T-helper 2 cell treated with Interferon-gamma antibody and Interleukin-4, amounts not matched to agents 100 ng/mL and 5 ng/mL, for 36 hours (primary cell): ENCODE data around the gene NEDD8. TPM values are rescaled to one million over a fixed set of nuclear protein-coding genes. Genes with fewer than 3 reads are reported as not detected.

Experiments used
- intact Hi-C: fragments of 100-400 bp; cut with micrococcal nuclease; formaldehyde crosslinking; loops from one replicate; pipeline ENCODE4 v1.15.1; 2023
- total RNA-seq: library from RNA; stranded (reverse); gene quantifications from 2 replicates; pipeline ENCODE4 v1.2.3, GENCODE V29; 2022

The NEDD8 gene
- 191 and 199 TPM in 2 replicates for total RNA-seq

DNA sequence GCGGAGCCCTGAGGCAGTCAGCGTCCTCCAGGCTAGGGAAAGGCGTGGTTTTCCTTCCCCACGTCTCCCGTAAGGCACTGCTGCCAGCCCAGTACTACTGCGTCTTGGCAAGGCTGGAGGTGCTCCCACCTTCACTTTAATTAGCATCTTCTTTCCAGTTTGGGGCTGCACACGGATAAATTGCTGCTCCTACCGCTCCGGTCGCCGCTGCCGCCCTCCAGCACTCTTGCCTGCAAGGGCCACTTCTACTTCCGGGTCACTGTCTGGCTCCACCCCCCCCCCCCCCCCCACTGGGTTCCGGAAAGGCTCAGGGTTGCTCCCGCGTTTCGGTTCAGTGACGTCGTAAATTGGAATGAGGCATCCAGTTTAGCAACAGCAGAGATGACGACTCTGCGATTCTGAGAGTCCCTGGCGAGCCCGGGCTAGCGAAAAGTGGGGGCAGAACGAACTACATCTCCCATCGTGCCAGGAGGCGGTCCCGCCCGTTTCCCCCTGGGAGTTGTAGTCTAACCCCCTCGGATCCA, at the start of gene NEDD8:
Gene NEDD8 (minus strand): TSS at position 247 of the 524 bp plus-strand sequence. CDS start 100 bp downstream, at position 147.
- intact Hi-C loops, result loop anchor here (1.0 to 2.0 kb wide), 6 partner anchors 10 to 210 kb away; partner anchors contain the start of genes EMC9, IPO4, MDP1 and RABGGTA

DNA sequence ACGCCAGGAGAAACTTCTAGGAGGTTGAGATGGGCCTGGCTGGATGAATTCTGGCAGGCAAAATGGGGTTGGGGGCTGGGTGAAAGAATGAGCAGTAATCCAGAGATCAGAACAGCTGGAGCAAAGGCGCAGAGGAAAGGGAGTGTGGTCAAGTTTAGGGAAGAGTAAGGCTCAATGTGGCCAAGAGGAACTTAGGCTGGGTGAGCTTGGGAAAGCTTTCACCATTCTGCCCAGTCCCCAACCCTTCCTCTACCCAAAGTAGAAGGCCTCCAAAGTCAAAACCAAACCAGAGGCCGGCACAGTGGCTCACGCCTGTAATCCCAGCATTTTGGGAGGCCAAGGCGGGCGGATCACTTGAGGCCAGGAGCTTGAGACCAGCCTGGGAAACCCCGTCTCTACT, 49.5 kb upstream of the NEDD8 start:
- intact Hi-C loops, result no loop called here

DNA sequence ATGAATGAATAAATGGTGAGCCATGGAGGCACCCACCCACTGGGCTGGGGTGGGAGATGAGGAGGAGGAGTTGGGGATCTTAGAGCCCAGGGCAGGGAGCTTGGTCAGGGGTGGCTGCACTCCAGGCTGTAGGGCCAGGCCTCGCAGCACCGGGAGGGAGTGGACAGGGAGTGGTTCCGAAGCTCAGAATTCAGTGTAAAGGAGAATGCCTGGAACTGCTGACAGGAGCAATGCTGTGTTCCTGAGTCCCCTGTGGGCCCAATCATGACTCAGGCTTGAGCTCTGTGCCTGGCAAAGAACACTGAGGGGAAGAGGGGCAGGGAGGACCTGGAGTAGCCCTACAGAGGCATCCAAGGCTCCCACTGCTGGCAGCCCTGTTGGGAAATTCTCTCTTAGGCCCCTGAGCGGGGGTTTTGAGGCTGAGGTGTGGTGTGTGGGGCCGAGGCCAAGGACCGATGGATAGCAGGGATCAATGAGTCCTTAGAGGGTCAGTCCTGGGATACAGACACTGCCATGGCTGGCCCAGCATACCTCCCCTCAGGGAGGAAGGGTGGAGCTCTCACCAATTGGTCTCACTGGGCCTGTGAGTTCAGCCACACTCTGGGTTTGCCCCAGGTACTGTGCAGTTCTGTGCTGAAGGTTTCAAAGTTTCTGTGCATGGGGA, 48.8 kb upstream of the NEDD8 start:
- intact Hi-C loops, result no loop called here

DNA sequence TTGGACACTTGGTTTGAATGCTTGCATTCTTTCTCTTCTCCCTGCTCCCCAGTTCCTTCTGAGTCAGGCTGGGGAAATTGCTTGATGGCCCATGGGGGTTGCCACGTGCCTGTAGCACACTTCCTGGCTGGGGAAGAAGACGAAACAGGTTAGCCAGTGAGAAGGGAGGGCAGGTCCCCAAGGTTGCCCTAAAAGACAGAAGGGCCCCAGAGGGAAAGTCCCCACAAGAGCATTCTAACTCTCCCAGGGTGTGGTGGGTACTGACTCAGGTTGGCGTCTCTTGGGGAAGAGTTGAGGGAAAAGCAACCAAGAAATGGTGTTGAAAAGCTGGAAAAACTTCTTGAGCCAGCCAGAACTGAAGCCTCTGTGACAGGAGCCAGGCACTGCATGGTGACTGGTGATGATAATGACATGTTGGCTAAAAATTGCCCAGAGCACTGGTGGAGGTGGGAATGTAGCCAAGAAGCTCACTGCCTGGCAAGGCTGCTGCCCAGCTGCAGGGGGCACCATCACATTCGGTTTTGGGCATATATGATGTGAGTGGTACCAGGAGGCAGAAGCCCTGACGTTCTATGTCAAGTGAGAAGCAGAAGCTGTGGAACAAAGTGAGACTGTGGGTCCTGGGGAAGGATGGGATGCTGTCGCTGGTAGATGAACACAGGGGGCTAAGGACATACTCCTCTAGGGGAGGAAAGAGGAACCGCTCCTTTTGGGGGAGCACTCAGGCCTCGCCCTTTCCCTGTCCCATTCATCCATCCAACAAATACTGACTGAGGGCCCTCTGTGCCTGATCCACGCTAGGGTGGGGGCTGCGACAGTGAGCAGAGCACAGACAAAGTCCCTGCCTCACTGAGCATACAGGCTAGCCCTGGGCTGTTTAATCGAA, 47.4 kb upstream of the NEDD8 start:
- intact Hi-C loops, result loop anchor here (1.0 kb wide), 1 partner anchor 20 kb away; the partner anchor contains the start of genes DHRS1 and NOP9

DNA sequence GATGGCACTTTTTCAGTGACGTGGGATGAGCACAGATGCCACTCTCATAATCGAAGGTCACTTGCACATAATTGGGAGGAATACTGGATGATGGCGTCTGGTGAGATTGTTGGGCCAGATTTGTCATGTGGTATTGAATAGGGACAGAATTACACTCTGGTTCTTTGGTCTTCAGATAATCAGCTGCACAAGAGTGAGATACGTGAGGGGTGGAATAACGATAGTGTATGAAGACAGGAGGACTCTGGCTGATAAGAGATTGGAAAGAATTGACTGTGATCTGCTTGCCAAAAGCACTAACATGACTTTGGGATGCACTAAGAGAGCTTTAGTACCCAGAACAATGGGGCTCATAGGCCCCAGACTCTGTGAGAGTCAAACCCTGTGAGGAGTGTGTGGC, 46.3 kb upstream of the NEDD8 start:
- intact Hi-C loops, result no loop called here

DNA sequence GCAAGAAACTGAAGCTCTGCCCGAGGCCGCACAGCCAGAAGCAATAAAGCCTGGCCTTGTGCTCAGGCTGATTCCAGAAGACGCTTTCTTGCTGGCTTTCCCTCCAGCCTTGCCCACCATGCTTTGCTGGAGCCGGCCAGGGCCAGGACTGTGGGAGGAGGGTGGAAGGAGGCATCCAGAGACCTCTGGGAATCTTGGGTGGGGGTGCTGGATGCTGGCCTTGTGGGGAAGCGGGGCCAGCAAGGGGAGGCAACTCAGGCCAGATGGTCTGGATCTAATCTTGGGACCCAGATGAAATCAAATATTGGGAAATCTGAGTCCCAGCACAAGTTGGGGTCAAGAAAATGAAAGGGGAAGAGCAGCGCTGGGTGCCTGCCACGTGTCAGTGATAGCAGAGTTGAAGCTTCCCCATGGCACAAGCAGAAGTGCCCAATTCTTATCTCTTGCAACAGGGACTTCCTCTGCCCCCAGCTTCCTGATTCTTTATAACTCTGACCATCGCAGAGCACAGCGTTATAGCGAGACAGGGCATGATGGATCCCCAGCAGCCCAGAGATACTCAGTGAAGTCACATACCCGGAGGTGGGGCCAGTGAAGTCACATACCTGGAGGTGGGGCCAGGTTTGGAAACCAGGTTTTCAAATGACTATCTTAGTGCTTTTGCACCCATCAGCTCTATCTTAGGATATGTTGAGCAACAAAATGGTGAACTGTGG, 45.6 kb upstream of the NEDD8 start:
- intact Hi-C loops, result no loop called here

DNA sequence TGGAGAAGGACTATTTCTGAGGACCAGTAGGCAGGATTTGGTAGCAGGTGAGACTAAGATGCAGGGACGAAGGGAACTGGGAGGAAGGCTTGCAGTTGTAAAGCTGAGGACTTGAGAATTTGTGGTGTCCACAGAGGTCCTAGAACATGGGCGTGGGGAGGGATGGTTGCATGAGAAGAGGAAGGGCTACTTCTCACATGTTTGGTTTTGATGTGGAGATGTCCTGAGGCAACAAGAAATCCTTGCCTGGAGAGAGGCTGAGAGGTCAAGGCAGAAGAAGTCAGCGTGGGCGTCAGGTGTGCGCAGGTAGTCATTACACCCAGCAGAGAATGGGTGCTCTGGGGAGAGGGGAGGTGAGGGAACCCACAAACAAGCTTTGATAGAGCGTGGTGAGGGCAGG, 44.9 kb upstream of the NEDD8 start:
- intact Hi-C loops, result no loop called here

DNA sequence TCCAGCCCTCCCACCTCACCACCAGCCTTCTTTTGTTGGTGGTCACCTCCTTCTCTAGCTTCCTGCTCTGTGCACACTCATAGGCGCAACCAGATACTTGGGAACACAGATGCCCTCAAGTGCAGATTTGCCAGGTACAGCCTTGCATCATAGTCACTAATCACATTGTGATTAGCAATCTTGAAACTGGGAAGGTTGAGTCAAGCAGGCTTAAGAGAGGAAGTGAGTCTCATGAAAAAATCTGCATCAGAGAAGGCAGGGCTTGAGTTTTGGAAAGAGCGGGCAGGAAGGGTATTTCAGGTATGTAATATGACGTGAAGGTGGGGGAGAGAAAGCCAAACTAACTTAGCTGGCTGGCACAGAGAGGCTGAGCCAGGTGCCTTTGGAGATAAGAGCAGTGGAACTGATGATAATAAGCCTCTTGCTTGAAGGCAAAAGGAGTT, 42.0 kb upstream of the NEDD8 start:
- intact Hi-C loops, result no loop called here

DNA sequence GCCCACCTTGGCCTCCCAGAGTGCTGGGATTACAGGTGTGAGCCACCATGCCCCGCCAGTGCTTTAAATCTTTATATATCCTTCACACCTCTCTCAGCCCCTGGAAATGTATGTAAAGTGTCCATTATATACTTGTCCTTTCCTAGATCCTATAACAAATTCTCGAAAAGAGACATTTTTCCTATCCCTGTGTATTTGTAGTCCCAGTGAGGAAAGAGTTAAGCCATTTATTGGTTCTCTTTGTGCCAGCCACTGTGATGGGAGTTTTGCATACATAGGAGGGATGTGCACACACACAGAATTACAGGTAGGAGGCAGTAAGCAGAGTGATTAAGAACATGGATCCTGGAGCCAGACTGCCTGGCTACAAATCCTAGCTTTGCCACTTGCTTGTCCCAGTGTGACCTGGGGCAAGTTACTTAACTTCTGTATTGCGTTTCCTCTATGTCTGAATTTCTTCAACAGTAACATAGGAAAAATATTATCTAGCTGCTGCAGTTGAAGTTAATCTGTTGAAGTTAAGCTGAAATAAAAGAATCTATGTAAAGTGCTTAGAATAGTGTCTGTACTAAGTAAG, 41.3 kb upstream of the NEDD8 start:
- intact Hi-C loops, result no loop called here

DNA sequence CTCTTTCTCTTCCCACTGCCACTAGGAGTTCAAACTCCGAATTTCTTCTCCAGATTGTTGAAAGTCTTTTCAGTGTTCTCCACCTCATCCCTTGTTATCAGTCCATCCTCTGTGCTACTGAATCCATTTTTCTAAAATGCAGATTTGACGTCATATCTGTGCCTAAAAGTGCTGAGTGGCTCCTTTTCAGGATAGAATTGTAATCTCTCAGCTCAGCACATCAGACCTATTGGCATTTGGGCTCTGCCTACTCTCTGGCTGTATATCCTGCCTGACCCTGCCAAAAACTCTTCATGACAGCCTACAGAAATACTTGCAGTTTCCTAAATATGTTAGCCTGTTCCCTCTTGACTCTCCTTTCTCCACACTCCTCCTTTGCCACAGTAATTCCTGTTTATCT, 40.3 kb upstream of the NEDD8 start:
- intact Hi-C loops, result no loop called here

DNA sequence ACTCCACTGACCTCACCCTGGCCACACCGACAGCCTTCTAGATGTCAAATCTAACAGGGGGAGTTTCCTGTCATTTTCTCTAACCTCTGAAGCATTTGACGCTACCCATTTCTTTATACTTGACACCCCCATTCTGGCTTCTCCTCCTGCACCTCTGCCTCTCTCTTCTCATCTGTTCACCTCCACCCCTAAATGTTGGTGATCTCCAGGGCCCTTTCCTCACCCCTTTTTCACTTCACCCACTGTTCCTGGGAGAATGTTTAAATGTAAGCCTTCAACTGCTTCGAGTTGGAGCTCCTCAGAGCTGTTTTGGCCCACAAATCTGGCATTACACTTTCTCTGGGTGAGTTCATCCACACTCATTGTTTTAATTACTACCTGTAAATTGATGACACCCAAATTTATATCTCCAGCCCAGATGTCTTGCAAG, 39.7 kb upstream of the NEDD8 start:
- intact Hi-C loops, result loop anchor here (1.0 kb wide), 8 partner anchors 27 to 170 kb away; partner anchors contain the start of genes DHRS1, GMPR2, MDP1 and NEDD8

DNA sequence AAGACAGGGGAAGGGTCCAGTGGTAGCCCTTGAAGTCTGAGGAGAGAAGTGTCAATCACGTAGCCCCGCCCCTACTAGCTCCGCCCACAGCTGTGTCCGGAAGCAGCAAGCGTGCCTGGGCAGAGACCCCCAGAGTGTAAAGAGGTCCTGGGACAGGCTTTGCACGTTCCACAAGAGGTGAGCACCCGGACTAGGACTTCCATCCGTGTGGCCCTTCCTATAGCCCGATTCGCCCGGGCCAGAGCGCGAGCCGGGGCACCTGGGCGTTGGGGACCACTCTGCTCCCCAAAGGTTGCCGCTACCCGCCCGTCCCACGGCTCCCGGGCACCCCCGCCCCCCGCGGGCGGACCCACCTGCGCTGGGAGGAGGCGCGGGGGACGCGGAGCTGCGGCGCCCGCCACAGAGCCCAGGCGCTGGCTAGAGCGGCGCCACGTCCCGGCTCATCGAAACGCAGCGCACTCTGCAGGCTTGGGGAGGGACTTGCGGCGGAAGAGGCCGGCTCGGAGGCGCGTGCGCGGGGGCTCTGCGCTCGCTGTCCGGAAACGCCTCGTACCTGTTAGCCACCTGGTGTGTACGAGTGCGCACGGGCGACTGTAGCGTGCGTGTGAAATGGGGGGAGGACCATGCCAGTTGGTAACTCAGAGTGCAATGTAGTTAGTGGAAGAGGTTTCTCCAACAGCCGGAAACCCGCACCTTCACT, 39.1 kb upstream of the NEDD8 start, which contains the start of gene RABGGTA:
Gene RABGGTA (minus strand): TSS at position 464 of the 700 bp plus-strand sequence. CDS start 482 bp downstream, outside the sequence.
- intact Hi-C loops, result loop anchor here (1.0 kb wide), 8 partner anchors 28 to 171 kb away; partner anchors contain the start of genes DHRS1, GMPR2, MDP1 and NEDD8

DNA sequence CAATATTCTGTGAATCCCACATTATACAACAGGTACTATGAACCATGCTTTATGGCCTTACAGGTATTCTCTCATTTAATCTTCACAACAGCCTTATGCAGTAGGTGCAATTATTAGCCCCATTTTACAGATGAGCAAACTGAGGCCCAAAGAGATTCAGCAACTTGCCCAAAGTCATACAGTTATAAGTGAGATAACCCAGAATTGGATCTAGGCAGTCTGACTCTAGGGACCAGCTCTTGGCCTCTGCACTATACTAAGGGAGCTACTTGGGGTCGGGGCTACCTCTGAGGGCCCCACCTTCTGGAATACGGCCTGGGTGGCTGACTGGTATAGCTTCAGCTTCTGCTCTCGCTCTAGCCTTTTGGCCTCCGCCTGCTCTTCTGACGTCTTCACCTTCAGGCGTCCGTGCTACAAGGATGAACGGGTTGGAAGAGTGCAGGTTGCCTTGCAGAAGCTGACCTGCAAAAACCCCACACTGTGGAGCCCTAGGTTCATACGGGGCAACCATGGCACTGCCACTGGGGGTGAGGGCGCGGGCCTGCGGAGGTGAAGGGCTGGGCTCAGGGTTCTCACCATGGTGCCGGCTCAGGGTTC, 38.5 kb upstream of the NEDD8 start:
- intact Hi-C loops, result loop anchor here (1.0 kb wide), 8 partner anchors 28 to 172 kb away; partner anchors contain the start of genes DHRS1, GMPR2, MDP1 and NEDD8

DNA sequence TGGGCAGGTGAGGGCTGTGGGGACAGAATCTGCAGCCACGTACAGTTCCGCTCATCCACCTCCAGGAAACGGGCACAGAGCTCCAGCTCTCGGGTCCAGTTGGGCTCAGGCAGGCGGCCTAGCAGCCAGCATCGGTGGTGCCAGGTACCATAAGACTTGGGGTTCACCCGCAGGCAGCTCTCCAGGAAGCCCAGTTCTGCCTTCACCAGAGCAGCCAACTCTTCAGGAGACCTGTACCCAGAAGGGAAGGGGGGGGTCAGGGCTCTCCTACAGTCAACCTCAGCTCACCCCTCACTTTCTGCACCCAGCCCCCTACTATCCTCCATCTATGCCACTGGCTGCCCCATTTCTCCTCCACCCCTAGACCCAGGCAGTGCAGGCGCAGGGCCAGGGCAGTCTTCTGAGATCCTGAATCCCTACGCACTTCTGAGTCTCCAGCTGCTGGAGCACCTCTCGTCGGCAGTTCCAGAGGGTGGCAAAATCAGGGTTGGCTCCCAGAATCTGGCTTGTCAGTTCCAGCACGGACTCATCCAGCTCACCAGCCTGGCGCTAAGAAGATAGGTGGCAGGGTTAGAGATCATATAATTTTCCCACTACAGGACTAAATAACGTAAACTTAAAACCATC, 37.9 kb upstream of the NEDD8 start:
- intact Hi-C loops, result no loop called here

DNA sequence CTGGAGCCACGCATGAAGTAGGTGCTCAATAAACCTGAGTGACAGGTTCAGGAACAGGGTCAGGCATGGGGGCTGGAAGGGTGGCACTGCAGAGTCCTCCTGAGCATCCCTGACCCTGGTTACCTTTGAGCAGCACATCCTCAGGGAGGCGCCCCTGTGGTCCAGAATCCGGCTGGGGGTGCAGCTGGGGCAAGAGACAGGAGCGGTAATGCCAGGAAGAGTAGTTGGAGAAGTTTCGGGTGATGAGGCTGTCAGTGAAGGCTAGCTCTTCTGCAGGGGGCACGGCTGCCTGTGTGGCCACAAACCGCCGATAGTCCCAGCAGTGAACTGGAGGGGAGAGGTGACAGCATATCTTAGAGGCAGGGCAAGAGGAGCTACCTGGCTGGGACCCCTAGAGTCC, 37.2 kb upstream of the NEDD8 start:
- intact Hi-C loops, result no loop called here

DNA sequence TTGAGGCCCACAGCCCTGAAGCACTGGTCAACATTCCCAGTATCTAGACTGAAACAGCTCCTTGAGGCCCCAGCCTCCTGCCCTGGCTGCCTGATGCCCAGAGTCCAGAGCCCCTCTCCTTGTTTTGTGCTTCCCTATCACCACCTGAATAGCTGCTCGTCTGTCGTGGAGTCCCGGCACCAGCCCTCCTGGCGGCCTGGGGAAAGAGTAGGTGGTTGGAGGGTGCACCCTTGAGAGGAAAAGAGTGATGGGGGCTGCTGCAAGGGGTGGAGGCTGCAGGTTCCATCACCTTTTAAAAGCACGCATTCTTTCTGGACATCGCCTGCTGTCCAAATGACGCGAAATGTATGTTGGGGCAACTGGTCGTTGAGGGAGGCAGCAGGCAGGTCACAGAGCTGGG, 36.1 kb upstream of the NEDD8 start:
- intact Hi-C loops, result no loop called here

DNA sequence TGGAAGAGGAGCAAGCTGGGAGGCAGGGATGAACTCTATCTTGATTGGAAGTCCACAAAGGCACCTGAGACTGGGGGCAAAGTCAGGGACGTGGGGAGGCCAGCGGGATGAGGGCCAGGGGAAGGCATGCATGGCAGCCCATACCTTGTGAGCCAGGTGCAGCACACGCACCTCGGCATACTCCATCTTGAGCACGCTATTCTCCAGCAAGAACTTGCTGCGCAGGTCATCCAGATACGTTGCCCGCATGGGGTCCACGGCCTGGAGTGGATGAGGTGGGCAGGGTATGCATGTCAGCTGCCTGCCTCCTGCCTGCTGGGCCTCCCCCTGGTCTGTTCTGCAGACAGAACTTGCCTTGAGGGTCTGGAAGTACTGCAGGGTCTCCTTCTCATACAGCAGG, 35.3 kb upstream of the NEDD8 start:
- intact Hi-C loops, result no loop called here

DNA sequence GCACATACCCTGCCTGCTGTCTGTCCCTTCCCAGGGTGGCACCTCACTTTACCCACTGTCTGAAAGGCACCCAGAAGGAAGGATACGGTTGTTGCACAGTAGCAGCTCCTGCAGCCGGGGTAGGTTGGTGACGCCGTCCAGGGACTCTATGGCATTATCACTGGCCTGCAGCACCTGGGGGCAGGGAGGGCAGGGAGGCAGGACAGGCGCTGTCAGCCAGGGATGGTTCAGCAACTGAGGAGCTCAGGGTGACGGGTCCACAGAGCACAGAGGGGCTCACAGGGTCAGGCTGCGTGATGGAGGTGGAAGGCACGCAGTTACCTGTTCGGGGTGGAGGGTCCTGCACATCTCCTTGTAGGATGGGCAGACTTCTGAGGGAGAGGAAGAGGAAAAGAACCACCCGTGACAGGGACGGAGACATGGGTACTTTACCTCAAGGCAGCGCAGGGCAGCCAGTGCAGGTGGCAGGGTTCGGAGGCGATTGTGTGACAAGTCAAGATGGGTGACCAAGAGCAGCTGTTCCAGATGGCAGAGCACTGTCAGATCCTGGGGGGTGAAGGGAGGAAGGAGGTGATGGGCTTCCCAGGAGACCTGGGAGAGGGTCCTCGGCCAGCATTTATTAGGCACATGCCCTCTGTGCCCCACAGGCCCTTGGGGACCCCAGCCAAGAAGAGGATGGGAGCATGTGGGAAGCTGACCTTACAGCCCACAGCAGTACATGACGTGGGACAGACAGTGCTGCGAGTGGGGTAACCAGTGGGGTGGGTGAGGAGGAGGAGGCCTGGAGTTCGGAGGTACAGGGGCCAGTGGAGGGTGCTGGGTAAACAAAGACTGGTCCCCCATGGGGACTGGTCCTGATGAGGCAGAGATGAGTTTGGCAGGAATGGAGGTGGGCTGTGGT, 34.4 kb upstream of the NEDD8 start:
- intact Hi-C loops, result no loop called here
